Activated CD4-positive, CD25-positive, alpha-beta regulatory T cell (primary cell): ENCODE measurements around the gene TCF12.

Experiments
- DNase-seq, 4 experiments: peaks; one replicate each; lab custom pipeline; 2025; lab: John Stamatoyannopoulos, UW

TCF12 gene

GRCh38 chr15:57320631-57321220 lies 402.3 kb downstream of the TCF12 start:
- DNase-seq: no peak

GRCh38 chr15:57321485-57321884 lies 403.0 kb downstream of the TCF12 start:
- no peak for DNase-seq

- no peak for DNase-seq
Measured at GRCh38 chr15:57321973-57322601, 403.6 kb downstream of the TCF12 start.

- no peak for DNase-seq
Measured at GRCh38 chr15:57322602-57323250, 404.3 kb downstream of the TCF12 start.

GRCh38 chr15:57323299-57323805 lies 404.9 kb downstream of the TCF12 start:
- DNase-seq: no peak

- DNase-seq: no peak
Measured at GRCh38 chr15:57323806-57324589, 405.6 kb downstream of the TCF12 start.

GRCh38 chr15:57324590-57324890 lies 406.1 kb downstream of the TCF12 start:
- no peak for DNase-seq

GRCh38 chr15:57324944-57325679 lies 406.7 kb downstream of the TCF12 start:
- no peak for DNase-seq

GRCh38 chr15:57326196-57326595 lies 407.8 kb downstream of the TCF12 start:
- DNase-seq: no peak

GRCh38 chr15:57327985-57328471 lies 409.6 kb downstream of the TCF12 start:
- DNase-seq: no peak

GRCh38 chr15:57328479-57328878 lies 410.0 kb downstream of the TCF12 start:
- DNase-seq: no peak

- no peak for DNase-seq
Measured at GRCh38 chr15:57328897-57329296, 410.5 kb downstream of the TCF12 start.

- no peak for DNase-seq
Measured at GRCh38 chr15:57329582-57330367, 411.3 kb downstream of the TCF12 start.

- DNase-seq: no peak
Measured at GRCh38 chr15:57330619-57331340, 412.3 kb downstream of the TCF12 start.

GRCh38 chr15:57332326-57332725 lies 413.9 kb downstream of the TCF12 start:
- DNase-seq: no peak

GRCh38 chr15:57333487-57333886 lies 415.0 kb downstream of the TCF12 start:
- no peak for DNase-seq

- no peak for DNase-seq
Measured at GRCh38 chr15:57334257-57334656, 415.8 kb downstream of the TCF12 start.

GRCh38 chr15:57335293-57335715 lies 416.9 kb downstream of the TCF12 start:
- DNase-seq: no peak

GRCh38 chr15:57335719-57336118 lies 417.3 kb downstream of the TCF12 start:
- no peak for DNase-seq

GRCh38 chr15:57337868-57338411 lies 419.5 kb downstream of the TCF12 start:
- no peak for DNase-seq
